ENCODE results near the gene HOXD9. TPM values are rescaled to one million over a fixed set of nuclear protein-coding genes. Genes with fewer than 3 reads are reported as not detected.
A peak's percentile ranks its signal among the peaks of the same experiment; 100 is the strongest.

The HOXD9 gene
- total RNA-seq, 1 experiment from 2014 or later, result not detected

DNA sequence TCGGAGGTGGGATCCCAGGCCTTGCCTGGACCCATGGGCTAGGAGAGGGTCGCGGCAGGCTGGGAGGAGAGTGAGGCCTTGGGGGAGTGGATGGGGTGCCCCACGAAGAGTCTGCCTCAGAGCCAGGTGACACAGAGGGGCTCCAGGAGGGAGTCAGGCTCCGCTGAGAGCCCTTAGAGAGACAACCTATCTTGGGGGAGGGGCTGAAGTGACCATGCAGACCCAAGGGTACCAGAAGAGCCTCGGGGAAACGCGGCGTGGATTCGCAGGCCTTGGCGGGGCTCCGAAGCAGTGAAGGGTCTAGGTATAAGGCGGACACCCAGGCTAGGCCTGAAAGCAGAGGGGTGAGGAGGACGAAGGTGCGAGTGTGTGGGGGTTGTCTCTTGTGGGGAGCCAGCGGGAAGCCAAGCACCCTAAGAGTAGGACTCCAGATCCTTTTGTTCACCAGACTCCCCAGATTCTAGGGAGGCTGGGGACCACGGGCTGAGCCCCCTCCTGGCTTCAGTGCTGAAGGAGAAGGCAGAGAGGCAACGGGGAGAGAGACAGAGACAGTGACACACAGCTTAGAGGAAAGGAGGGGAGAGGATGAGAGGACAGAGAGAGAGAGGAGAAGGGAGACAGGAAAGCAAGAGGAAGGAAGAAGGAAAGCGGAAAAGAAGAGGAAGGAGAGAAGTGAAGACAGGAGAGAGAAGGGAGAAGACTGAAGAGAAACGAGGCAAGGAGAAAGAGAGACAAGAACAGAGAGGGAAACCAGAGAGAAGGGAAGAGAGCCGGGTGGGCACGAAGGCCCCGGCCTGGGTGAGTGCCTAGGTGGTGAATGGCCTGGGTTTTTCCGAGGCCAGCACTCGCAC is 16.6 kb upstream of the HOXD9 start:
- H2BK5ac ChIP-seq (ENCODE audit: insufficient read length, low read length), result no peak overlapping the region
- Mint-ChIP-seq H3K36me3 (ENCODE audit: insufficient read depth in 1 of 3, low read depth in 3 of 3) (no peaks in the 10 kb centered on the region; a peak in 2 of 7 replicates), H3K4me3 (peak overlapping the region; percentile 25 to 75; a peak in 4 of 5 replicates), H3K27me3 (ENCODE audit: low read depth) (peaks cover 96% of the 10 kb centered on the region), H3K27ac (no peak overlapping the region), H3K4me1 (peaks cover 14 to 38% of the 10 kb centered on the region in 2 experiments), H3K9me3 (peaks cover 5 to 20% of the 10 kb centered on the region in 2 experiments)
- H2AK5ac ChIP-seq (ENCODE audit: insufficient read length, low read length), result no peak overlapping the region
- H3K9ac ChIP-seq (ENCODE audit: extremely low read depth, insufficient read length, low read length), result no peak overlapping the region
- no peak overlapping the region for H2AFZ ChIP-seq (ENCODE audit: low read length)
- no peak overlapping the region for H3K18ac ChIP-seq (ENCODE audit: insufficient read length, low read depth, low read length)
- H4K91ac ChIP-seq (ENCODE audit: insufficient read length, low read depth, low read length), result no peak overlapping the region
- TF ChIP-seq, protein P1, sequence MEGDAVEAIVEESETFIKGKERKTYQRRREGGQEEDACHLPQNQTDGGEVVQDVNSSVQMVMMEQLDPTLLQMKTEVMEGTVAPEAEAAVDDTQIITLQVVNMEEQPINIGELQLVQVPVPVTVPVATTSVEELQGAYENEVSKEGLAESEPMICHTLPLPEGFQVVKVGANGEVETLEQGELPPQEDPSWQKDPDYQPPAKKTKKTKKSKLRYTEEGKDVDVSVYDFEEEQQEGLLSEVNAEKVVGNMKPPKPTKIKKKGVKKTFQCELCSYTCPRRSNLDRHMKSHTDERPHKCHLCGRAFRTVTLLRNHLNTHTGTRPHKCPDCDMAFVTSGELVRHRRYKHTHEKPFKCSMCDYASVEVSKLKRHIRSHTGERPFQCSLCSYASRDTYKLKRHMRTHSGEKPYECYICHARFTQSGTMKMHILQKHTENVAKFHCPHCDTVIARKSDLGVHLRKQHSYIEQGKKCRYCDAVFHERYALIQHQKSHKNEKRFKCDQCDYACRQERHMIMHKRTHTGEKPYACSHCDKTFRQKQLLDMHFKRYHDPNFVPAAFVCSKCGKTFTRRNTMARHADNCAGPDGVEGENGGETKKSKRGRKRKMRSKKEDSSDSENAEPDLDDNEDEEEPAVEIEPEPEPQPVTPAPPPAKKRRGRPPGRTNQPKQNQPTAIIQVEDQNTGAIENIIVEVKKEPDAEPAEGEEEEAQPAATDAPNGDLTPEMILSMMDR (conservative IDR thresholded peaks at IDR 0.05), result no peak
- H2BK20ac ChIP-seq (ENCODE audit: low read depth, low read length, poor library complexity, severe bottlenecking), result no peak overlapping the region
- WGBS (ENCODE audit: extremely low coverage, insufficient read length, low lambda C conversion rate), result no CpG with 5 or more reads among the region's 25 CpGs
- DNase-seq, result no peak
- H4K8ac ChIP-seq (replicated peaks; ENCODE audit: insufficient read length, low read depth, low read length), result no peak overlapping the region
- H3K79me2 ChIP-seq (ENCODE audit: insufficient read depth, low read length), result no peaks in the 10 kb centered on the region
- no peak overlapping the region for H2BK15ac ChIP-seq (ENCODE audit: low read depth, low read length)
- no peak overlapping the region for H3K56ac ChIP-seq (ENCODE audit: insufficient read length, low read depth, low read length)
- H3K14ac ChIP-seq (ENCODE audit: insufficient read depth, low read length), result no peak overlapping the region
- no peak overlapping the region for H3K4ac ChIP-seq (ENCODE audit: low read depth, low read length)
- H3K23ac ChIP-seq (ENCODE audit: insufficient read length, low read depth, low read length), result no peak overlapping the region
- H3K4me2 ChIP-seq (ENCODE audit: insufficient read depth, insufficient read length, low read length), result peak overlapping the region; percentile 18
- H2BK12ac ChIP-seq (ENCODE audit: insufficient read length, low read depth, low read length), result no peak overlapping the region
- no peaks in the 10 kb centered on the region for H3K4me1 ChIP-seq (ENCODE audit: insufficient read depth, low read length)
- no peak overlapping the region for H3T11ph ChIP-seq (ENCODE audit: low read length)
- no peak overlapping the region for H3K27ac ChIP-seq (ENCODE audit: insufficient read length, low read depth, low read length)
- H3K27me3 ChIP-seq (ENCODE audit: insufficient read depth, low read length), result peaks cover 93% of the 10 kb centered on the region
- no peak overlapping the region for H2BK120ac ChIP-seq (ENCODE audit: low read depth, low read length, poor library complexity, severe bottlenecking)
- no peaks in the 10 kb centered on the region for H3K9me3 ChIP-seq (ENCODE audit: control insufficient read depth, low read depth, low read length)
- H4K5ac ChIP-seq (ENCODE audit: insufficient read length, low read depth, low read length), result no peak overlapping the region
- H3K79me1 ChIP-seq (ENCODE audit: insufficient read depth, low read depth, low read length, poor library complexity, severe bottlenecking), result no peaks in the 10 kb centered on the region
- H4K20me1 ChIP-seq (ENCODE audit: control insufficient read depth, insufficient read depth, insufficient read length), result no peaks in the 10 kb centered on the region
- no peaks in the 10 kb centered on the region for H3K23me2 ChIP-seq (ENCODE audit: insufficient read length, low read depth, low read length, poor library complexity, severe bottlenecking)

All from H9 (cell line).